CD4-positive, alpha-beta T cell treated with Interleukin-17A for 1 hour (primary cell): Measurements from ENCODE around the gene CEBPA.
"Not testable (repeated sequence)": the region's sequence is repeated elsewhere in the genome, so short reads cannot be mapped to it uniquely, and the experiment has no call there.

Experiments used
- DNase-seq: peaks from one replicate; pipeline ENCODE4 v3.0.0-alpha.2; 2020

CEBPA gene

DNA sequence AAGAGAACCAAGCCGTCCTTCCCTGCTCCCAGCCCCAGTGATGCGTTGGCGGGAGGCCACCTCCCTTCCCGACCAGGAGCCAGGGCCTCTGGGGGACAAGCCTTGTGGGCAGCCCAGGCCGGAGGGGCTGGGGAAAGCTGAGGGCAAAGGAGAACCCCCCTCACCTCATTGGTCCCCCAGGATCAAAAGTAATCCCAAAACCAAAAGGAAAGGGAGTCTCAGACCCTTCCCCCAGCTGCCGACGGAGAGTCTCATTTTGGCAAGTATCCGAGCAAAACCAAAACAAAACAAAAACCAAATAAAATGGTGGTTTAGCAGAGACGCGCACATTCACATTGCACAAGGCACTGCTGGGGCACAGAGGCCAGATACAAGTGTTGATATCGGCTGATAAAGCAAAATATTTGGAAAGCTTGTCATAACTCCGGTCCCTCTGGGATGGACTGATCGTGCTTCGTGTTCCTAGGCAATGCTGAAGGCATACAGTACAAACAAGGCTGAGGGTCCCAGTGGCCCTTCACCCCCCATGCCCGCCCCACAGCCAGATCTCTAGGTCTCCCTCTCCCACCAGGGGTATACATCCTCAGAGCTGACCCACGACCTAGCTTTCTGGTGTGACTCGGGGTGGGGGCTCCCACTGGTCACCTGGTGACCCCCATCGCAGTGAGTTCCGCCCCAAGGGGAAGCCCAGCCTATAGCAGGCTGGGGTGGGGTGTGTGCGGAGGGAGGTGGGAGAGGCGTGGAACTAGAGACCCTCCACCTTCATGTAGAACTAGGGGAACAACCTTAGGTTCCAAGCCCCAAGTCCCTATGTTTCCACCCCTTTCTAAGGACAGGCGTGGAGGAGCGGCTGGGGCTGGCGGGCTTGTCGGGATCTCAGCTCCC is 2.1 kb downstream of the CEBPA start:
- DNase-seq = no peak

GRCh38 chr19:33299051-33299688 is 3.2 kb downstream of the CEBPA start:
- no peak for DNase-seq

GRCh38 chr19:33298146-33298911 is 4.0 kb downstream of the CEBPA start:
- DNase-seq = no peak

DNA sequence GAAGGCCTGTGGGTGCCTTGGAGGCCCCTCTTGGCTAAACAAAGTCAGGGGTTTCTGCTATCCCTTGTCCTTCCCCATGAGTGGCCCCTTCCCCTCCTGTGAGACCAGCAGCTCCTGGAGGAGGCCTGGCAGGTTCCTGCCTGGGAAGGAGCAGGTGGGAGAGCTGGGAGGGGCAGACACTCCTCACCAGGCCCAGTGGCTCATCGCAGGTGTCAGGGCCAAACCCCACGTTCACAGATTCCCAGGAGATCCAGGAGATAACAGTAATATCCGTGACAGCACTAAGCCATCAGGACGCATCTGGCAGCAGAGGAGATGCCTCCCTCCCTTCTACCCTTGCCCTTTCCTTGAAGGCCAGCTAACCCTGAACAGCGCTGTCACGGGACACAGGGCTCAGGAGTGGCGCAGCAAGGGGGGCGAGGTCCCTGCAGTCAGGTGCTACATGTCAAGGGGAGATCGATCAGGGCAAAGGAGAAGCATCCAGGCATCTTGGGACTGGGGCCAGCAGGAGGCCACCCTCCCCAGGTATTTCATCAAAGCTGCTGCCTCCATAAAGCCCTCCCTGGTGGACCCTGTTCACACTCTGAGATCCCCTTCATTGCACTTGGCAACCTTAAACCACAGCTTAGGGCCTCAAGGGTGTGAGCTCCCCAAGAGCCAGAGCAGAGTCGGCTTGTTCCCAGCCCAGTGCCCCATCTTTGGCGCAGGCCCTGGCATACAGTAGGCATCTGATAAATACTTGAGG is 4.8 kb downstream of the CEBPA start:
- DNase-seq = no peak

GRCh38 chr19:33296488-33296971 is 5.8 kb downstream of the CEBPA start:
- DNase-seq = no peak

GRCh38 chr19:33295621-33296487 is 6.5 kb downstream of the CEBPA start:
- DNase-seq = peak; percentile 32

GRCh38 chr19:33295046-33295445 is 7.3 kb downstream of the CEBPA start:
- not testable (repeated sequence) for DNase-seq

GRCh38 chr19:33294058-33294798 is 8.1 kb downstream of the CEBPA start:
- no peak for DNase-seq

DNA sequence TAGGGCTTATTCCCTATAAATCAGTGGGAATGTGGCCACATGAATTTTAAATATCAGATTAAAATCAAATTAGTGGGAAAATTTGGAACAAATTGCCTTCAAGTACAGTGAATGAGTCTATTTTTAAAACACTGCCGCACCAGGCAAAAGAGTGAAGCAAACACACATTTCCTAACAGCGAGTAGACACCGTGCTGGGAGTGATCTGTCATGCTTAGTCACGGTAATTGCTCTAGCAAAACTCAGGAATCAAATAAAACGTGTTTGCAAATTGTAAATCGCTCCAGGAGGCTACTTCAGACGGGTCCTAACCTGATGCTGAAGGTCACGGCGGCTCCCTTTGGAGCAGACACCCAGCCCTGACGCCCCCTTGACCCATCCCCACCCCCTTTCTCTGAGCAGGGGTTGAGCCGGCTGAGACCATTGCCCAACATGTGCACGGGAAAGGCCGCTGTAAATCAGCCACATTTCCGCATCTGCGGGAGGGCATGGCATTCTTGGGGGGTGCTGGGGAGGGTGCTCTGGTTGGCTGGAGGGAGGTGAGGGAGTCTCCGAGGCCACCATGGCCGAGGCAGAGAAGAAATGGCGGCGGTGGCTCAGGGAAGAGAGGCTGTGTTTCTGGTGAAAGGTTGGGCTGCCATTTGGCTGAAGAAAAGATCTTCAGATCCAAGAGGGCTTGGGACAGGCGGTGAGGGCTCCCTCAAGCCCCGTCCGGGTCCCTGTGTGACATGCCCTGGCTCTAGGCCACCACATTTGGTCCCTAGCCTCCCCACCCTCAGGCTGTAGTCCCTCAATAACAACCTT is 8.9 kb downstream of the CEBPA start:
- DNase-seq = no peak

GRCh38 chr19:33292595-33293254 is 9.6 kb downstream of the CEBPA start:
- DNase-seq = no peak

DNA sequence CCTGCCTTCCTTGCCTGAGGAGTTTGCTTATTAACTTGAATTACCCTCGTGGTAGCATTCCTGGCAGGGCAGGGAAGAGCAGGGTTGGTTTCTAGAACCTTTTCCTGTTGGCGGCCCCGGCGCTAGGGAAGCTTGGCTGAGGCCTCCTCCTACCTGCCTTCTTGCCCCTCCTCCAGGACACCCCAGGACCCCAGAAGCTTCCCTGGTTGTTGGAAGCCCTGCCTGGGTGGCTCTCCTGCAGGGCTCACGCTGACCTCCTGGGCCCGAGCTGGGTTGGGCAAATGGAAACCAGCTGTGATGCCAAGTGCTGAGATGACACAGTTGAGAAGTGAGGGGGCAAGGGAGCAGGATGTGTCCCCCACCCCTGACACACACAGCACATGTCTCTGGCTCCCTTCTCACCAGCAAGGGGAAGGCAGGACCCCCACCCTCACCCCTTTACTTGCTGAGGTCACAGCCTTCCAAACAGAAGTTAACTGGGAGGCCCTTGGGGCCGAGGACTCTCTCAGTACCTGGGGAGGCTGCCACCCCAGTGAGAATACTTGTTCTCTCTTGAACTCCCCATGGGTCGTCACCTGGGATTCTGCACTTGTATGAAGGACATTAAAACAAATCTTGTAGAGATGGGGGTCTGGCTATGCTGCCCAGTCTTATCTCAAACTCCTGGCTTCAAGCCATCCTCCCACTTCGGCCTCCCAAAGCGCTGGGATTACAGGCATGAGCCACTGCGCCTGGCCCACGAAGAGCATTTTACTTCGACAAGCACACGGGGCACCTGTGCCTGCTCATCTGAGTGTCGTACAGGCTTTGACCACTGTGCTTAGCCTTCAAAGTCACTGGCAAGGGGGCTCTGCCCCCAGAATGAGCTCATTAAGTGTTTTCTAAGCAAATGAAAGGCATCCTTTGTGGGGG is 10.5 kb downstream of the CEBPA start:
- no peak for DNase-seq

- no peak for DNase-seq
Measured at GRCh38 chr19:33290956-33291622, 11.2 kb downstream of the CEBPA start.

DNA sequence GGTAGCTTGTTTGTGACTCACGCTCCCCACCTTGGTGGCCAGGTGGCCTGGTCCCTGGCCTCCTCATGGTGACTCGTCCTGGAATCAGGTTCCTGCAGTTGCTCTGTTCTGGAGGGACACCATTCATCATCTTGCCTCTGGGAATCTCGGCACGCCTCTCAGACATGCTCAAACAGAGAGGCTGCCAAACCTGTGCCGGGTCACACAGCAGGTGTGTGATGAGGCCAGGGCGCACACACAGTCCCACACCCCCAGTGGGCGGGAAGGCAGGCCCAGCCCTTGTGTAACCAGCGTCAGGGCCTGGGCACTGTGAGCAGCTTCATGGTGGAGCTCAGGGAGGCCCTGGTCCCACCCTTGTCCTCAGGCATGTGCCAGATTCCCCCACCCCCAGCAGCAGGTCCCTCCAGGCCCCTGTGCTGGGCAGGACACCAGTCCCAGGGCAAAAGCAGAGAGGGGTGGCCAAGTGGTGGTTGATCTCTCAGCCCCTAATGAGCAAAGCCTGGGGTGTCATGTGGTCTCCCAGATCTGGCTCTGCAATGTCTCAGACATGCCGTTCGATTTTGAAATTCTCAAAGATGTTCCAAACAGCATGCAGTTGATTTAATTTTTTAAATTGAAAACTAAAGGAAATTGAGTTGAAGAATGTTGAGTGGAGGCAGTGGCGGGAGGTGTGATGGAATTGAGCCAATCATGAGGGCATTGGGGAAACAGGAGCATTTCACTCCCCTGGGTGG is 12.1 kb downstream of the CEBPA start:
- DNase-seq = no peak

GRCh38 chr19:33289261-33289660 is 13.1 kb downstream of the CEBPA start:
- DNase-seq = no peak

DNA sequence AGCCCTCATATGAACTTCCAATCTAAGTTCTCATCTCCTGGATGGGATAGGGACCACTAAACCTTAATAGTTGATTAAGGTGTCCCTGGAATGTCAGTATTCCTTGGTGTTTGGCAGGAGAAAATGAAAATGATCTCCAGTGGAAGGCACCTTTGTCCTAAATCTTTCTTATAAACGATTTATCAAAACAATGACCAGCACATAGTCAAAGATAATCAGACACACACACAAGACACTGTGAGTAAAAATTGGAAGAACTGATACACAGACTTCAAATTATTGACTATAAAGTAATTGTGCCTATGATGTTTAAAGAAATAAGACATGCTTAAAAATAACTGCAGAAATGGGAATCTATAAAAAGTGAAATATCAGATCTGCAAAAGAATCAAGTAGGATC is 13.7 kb downstream of the CEBPA start:
- DNase-seq = no peak

DNA sequence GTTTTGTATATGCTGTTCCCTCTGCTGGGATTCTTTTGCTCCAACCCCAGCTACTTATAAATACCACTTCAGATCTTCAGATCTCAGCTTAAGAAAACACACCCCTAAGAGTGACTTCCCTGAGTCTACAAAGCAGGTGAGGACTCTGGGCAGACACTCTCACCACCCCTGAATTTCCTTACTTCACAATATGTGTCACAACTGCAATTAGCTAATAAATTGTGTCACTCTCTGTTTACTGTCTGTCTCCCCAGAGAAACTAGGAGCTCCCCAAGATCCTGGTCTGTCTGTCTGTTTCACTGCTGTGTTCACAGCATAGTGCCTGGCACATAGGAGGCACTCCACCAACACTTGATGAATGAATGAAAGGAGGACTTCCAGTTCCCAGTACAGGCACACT is 14.4 kb downstream of the CEBPA start:
- DNase-seq = no peak

DNA sequence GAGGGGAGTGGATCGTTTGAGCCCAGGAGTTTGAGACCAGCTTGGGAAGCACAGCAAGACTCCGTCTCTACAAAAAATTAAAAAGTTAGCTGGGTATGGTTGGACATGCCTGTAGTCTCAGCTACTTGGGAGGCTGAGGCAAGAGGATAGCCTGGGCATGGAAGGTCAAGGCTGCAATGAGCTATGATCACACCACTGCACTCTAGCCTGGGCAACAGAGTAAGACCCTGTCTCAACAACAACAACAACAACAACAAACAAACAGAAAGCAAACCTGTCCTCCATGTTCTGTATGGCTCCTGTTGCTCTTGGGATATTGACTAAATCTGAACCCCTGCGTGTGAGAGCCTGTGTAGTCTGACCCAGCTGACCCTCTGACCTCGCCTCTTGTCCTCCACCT is 14.9 kb downstream of the CEBPA start:
- no peak for DNase-seq
